GM19193 (cell line): ENCODE results near the gene PSMD9.

Experiments
- POLR2A ChIP-seq: IDR thresholded peaks from 4 replicates; pipeline ENCODE4 v1.6.1; 2011; ENCODE audit not compliant: insufficient read depth, insufficient read length; ENCODE audit errors: extremely low read depth

The PSMD9 gene

DNA sequence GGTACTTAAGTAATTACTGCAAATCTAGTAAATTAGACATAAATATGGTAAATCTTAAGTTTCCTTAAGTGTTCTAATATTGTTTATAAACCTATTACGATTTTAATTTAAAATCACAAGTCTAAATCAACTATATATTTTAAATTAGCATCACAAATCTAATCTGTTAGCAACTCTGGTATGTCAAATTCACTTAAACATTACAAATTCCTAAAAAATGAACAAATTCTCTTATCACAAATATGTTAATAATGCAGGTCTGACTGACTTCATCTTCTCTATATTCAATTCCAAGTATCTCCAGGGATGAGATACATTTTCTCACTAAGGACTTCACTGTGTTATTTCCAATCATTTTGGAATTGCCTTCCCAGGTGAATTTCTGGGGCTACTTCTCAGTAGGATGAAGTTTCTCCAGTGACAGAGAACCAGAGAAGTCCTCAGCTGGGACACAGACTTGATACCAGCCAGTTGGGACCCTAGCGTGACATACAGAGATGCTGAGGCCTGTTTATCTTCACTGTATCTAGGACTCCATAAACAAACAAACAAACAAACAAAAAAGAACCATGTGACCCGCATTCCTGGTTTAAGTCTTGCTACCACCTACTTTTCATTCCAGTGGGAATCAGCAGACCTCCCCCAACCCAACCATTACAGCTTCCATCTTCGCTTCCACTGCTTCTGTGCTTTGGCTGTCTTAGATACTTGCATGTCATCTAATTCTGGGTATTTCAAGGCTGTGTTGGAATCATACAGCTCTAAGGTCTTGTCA lies 51.6 kb downstream of the PSMD9 start:
- no peak for TF ChIP-seq POLR2A

DNA sequence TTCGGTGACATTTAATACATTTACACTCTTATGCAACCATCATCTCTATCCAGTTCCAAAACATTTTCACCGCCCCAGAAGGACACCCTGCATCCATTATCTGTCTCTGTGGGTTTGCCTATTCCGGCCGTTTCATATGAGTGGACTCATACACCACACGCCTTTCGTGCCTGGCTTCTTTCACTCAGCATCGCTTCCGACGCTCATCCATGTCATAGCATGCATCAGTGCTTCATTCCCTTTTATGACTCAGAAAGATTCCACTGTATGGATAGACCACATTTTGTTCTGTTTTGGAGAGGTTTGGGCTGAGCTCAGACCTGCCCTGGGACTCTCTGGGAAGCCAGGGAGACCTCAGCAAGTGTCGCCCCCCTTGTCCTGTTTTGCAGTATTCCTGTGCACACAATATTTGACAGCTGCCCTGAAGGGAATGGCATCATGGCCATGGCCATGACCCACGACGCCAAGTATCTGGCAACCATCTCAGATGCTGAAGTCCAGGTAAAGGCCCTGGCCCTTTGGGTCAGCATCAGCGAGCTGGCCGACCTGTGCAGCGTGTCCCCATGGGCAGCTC lies 53.6 kb downstream of the PSMD9 start:
- no peak for TF ChIP-seq POLR2A

DNA sequence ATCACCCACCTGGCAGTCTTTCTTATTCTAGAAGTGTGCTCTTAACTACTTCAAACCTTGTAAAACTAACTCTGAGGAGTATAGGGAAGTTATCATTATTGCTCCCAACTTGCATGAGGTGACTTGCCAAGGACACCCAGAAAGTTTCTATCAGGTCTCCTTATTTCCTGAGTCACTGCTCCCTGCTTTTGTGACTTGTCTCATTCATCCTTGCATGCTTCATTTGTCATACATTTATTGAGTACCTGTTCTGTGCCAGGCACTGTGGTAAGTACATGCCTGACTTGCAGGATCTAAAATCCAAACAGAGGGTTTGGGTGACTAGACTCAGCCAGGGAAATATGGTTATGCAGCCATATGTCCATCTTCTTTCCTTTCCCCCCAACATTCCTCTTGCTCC lies 55.3 kb downstream of the PSMD9 start:
- no peak for TF ChIP-seq POLR2A

DNA sequence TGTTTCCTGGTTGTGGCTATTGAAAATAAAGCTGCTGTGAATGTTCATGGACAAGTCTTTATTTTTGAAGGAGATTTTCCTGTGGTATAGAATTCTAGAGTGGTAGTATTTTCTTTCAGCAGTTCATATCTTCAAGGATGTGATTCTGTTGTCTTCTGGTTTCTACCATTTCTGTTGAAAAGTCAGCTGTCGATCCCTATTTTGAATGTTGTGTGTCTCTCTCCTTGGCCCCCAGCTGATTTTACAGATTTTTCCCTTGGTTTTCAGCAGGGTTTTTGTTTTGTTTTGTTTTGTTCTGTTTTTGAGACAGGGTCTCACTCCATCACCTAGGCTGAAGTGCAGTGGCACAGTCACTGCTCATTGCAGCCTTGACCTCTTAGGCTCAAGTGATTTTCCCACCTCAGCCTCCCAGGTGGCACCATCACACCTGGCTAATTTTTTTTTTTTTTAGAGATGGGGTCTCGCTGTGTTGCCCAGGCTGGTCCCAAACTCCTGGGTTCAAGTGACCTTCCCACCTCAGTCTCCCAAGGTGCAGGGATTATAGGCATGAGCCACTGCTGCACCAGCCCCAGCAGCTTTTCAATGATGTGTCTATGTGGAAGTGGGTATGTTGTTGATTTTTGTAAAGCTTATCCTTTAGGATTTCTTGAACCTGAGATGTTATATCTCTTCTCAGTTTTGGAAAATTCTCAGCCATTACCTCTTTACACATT lies 57.9 kb downstream of the PSMD9 start:
- no peak for TF ChIP-seq POLR2A

DNA sequence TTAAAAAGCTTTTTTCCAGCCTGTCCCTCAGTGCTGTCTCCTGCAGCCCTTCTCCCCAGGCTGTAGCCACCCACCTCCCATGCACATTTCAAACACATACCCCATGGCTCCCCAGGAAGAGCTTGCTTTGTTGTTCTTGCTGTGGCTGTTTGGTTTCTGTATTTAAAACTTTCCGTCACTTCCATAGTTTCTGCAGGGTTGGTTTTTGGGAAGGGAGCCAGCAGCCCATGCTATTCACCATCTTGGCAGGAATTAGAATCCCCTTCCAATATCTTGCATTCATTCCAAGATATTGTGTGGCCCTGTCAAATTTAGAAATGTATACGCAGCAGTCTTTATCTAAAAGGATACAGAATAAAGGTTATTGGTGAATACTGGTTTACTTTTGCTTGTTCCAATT lies 59.4 kb downstream of the PSMD9 start:
- TF ChIP-seq POLR2A = no peak

DNA sequence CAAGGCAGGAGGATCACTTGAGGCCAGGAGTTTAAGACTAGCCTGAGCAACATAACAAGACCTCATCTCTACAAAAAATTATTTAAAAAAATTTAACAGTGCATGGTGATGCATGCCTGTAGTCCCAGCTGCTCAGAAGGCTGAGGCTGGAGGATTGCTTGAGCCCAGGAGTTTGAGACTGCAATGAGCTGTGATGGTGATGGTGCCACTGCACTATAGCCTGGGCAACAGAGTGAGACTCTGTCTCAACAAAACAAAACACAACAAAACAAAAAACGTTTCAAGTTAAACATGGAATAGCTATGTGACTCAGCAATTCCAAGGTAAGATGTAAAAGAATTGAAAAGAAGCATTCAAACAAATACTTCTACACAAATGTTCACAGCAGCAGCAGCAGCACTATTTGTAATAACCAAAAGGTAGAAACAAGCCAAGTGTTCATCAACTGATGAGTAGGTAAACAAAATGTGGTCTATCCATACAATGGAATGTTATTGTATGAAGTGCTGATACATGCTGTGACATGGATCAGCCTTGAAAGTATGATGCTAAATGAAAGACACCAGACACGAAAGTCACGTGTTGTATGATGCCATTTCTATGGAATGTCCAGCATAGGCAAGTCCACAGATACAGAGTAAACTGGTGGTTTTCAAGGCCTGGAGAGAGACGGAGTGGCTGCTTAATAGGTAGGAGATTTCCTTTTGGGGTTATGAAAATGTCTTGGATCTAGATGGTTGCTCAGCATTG lies 61.2 kb downstream of the PSMD9 start:
- TF ChIP-seq POLR2A = no peak

DNA sequence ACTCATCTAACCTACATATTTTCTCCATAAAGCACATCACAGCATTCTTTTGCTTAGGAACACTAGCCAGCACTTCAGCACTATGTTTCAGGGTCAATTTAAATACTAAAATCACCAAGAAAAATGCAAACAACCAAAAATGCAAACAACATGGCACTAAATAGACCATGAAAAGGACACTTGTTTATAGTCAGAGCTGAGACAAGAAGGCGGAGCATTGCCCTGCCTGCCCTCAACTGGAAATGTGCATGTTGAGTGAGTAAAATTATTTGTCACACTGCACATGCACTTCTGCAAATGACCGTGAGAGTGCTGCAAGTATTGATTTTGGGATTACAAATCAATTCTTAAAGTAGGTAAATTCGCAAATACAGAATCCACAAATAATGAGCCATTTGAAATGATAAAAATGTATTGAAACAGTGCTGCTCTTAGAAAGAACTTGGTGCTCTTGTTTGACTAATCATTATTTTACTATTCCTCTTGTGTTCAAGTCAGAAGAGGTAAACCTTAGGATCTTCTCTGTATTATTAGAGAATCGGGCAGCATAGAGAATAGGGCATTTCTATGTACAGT lies 64.6 kb downstream of the PSMD9 start:
- no peak for TF ChIP-seq POLR2A

DNA sequence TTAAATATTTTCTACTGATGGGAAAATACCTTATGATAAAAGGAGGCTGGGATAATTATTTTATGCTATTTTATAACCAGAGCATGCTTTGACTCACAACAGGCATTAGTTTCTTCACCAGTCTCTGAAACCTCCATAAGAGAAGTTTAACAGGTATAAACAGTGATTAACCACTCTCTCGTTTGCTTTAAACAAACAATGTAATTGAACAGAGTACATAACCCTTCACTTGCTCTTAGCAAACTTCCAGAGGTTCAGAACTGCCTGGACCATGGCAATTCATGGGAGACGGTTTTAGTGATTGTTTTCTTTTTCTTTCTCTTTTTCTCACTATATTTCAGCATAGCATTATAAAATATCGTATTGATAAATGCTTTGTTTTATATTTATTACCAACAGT lies 65.1 kb downstream of the PSMD9 start:
- no peak for TF ChIP-seq POLR2A

DNA sequence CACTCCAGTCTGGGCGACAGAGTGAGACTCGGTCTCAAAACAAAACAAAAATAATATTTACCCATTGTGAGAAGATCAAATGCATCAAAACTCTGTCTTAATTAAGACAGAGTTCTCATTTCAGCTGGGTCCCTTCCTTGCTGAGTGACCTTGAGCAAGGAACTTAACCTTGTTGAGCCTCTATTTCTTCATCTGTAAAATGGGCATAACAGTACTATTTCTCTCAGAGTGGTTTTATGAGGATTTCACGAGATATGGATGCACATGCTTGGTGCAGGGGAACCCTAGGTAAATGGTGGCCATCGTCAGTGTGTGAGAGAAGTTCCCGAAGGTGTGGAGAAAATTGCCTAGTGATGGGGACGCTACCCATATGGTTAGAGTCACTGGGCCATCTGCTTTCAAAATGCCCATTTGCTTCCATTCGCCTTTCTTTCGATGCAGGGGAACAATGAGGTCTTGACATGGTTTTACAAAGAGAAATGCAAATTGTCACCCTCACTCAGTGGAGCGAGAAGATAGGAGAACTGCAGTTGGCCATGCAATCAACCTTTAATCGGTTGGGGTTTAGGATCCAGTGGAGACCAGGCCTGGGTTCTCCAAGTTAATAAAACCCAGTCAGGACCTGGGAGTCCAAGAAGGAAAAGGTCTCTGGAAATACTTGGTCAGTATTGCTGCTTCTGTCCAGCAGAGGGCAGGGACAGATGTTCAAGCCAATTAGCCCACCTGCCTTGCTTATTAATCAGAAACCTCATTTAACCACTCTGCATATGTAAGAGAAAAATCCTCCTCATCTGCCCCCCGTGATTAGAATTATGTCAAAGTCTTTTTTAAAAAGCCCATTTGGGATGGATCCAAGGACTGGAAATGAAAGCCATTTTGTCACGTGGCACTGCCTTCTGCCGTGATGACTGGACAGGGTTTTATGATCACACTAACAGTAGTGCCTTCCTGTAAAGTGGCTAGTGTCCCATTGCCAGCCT lies 67.0 kb downstream of the PSMD9 start:
- TF ChIP-seq POLR2A = no peak

DNA sequence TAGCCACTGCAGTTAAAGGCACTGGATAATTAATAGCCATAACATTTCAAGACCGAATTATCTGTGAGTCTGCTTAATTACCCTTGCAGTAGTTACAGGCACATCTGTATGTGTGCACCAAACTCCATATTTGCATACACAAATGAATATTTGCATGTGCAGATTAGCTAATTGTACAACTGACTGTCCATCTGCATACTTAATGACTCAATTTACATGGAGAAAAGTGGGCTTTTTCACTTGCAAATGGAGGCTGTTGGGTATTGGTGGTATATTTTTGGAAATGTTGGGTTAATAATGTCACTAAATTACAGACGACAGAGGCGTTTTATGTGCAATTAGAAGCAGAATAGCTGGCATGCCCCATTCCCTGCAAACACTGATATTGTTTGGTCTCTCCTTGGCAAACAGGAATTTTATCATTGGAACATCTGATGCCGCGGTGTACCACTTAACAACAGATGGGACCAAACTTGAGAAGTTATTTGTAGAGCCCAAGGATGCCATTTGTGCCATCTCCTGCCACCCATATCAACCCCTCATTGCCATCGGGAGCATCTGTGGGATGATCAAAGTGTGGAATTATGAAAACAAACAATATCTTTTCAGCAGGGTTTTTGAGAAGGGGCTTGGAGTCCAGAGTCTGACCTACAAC lies 69.4 kb downstream of the PSMD9 start:
- TF ChIP-seq POLR2A = no peak

DNA sequence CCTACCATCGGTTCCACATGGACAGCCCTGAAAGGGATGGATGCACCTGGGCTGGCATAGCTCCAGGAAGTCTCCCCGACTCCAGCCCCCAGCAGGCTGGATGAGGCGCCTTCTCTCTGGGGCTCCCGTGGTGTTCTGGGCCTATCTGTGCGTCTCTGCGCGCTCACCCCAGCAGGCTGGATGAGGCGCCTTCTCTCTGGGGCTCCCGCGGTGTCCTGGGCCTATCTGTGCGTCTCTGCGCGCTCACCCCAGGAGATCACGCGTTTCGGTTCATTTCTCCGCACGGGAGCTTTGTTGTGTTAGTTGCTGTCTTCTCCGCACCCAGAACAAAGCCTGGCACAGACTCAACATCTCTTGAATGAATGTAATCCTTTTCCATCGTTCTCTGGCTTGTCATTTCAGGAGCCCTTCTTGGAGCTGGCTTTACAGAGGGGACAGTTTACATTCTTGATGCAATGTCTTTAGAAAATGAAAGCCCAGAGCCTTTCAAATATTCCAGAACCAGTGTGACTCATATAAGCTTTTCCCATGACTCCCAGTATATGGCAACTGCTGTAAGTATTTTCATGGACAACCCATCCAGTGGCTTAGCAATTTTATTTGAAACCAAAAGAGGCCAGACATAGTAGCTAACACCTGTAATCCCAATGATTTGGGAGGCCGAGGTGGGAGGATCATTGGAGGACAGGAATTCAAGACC lies 70.1 kb downstream of the PSMD9 start:
- no peak for TF ChIP-seq POLR2A

DNA sequence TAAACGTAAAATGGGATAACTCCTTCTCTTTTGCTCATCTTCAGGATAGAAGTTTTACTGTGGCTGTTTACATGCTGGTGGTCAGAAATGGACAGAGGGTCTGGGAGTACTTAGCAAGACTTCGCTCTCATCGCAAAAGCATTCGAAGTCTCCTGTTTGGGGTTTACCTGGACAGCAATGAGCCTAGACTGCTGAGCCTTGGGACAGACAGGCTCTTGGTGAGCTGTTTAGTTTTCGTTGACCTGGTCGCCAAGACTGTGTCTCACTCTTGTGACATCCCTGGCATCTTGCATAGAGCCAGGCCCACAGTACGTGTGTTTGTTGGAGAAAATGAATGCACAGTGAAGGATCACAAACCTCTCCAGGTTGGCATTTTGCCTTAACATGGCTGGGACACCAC lies 72.0 kb downstream of the PSMD9 start:
- no peak for TF ChIP-seq POLR2A
